CD4-positive, CD25-positive, alpha-beta regulatory T cell (primary cell): ENCODE measurements around the gene TXNRD2. TPM values are rescaled to one million over a fixed set of nuclear protein-coding genes. Genes with fewer than 3 reads are reported as not detected.

ENCODE experiments used
- ATAC-seq, 2 donors: fragments of 150-1000 bp; cut with Tn5 transposase; one replicate each; pipeline ENCODE4 v1.10.0; 2021; ENCODE audit warnings: low read depth in 2 of 2, moderate number of reproducible peaks in 2 of 2, moderate library complexity in 1 of 2
- DNase-seq, 3 donors: peaks; one replicate each; pipeline versions ENCODE4 v3.0.0 to v3.0.0-alpha.2; 2012 to 2022; ENCODE audit warnings: mixed read lengths in 1 of 3
- H3K27ac ChIP-seq: one replicate; pipeline ENCODE4 v1.7.0; 2013; ENCODE audit warnings: mild to moderate bottlenecking, low read length; ENCODE audit not compliant: insufficient read depth, poor library complexity, severe bottlenecking
- H3K27me3 ChIP-seq: one replicate; pipeline ENCODE4 v1.7.0; 2013; ENCODE audit warnings: low read length; ENCODE audit not compliant: control insufficient read depth, insufficient read depth
- H3K36me3 ChIP-seq: one replicate; pipeline ENCODE4 v1.7.0; 2013; ENCODE audit warnings: mild to moderate bottlenecking, low read length, moderate library complexity; ENCODE audit not compliant: control insufficient read depth, insufficient read depth
- H3K4me1 ChIP-seq: 2 replicates; pipeline ENCODE4 v1.7.0; 2013; ENCODE audit warnings: mild to moderate bottlenecking, low read length; ENCODE audit not compliant: insufficient read depth, control insufficient read depth, poor library complexity, severe bottlenecking
- H3K4me3 ChIP-seq: one replicate; pipeline ENCODE4 v1.7.0; 2013; ENCODE audit warnings: low read depth, mild to moderate bottlenecking, low read length, moderate library complexity
- H3K9me3 ChIP-seq, 2 experiments: 1 replicate in 1 of 2; 2 replicates in 1 of 2; pipeline ENCODE4 v1.7.0; 2013; ENCODE audit warnings: low read length in 2 of 2, mild to moderate bottlenecking in 1 of 2, moderate library complexity in 1 of 2; ENCODE audit not compliant: control insufficient read depth in 2 of 2
- H3K27ac Mint-ChIP-seq, 3 donors: one replicate each; pipeline ENCODE4 v1.8.0; 2020 to 2022; ENCODE audit warnings: mild to moderate bottlenecking in 3 of 3, mixed read lengths in 3 of 3, moderate library complexity in 2 of 3
- H3K27me3 Mint-ChIP-seq: one replicate; pipeline ENCODE4 v1.8.0; 2022; ENCODE audit warnings: mild to moderate bottlenecking, mixed read lengths
- H3K36me3 Mint-ChIP-seq: one replicate; pipeline ENCODE4 v1.8.0; 2020; ENCODE audit warnings: mixed read lengths
- H3K4me1 Mint-ChIP-seq, 4 donors: one replicate each; pipeline ENCODE4 v1.8.0; 2020 to 2022; ENCODE audit warnings: mixed read lengths in 4 of 4, mild to moderate bottlenecking in 1 of 4
- H3K4me3 Mint-ChIP-seq, 4 donors: one replicate each; pipeline ENCODE4 v1.8.0; 2020 to 2022; ENCODE audit warnings: mild to moderate bottlenecking in 4 of 4, mixed read lengths in 4 of 4, moderate library complexity in 3 of 4
- H3K9me3 Mint-ChIP-seq, 7 donors: one replicate each; pipeline ENCODE4 v1.8.0; 2020 to 2022; ENCODE audit warnings: mixed read lengths in 7 of 7, mild to moderate bottlenecking in 3 of 7, moderate library complexity in 2 of 7
- polyA plus RNA-seq, 4 donors: library from polyadenylated mRNA; unstranded; fragments of 300-500 nt; fragmentation: Illumina TruSeq; gene quantifications; one replicate each; pipeline ENCODE4 v1.2.3, GENCODE V29; 2021
- total RNA-seq: library from RNA; stranded (reverse); gene quantifications from one replicate; pipeline ENCODE4 v1.2.3, GENCODE V29; 2022

TXNRD2 gene
- total and polyA plus RNA-seq, 5 donors from 2014 or later: 11.3 to 25.7 (median 11.9) TPM

DNA sequence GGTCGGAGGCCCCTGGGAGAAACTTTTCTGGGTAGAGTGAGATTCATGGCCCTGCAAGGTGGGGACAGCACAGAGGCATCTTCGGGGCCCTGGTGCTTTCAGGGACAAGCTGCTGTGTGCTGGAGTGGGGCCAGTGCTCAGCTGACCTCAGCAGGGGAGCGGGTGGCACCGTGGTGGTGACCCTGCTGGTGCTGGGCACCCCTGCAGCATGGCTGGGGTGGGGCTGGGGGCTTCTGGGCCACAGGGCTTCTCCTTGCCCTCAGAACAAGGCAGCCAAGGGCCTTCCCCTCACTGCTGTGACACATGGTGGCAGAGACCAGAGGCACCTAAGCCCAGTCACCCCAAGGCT, 62.0 kb downstream of the TXNRD2 start:
- no peaks in the 10 kb centered on the region for H3K9me3 ChIP-seq
- Mint-ChIP-seq H3K4me1 (peaks cover 0 to 17% (median 1%) of the 10 kb centered on the region in 4 donors), H3K9me3 (no peaks in the 10 kb centered on the region), H3K27me3 (no peaks in the 10 kb centered on the region), H3K4me3 (no peak overlapping the region), H3K36me3 (no peaks in the 10 kb centered on the region), H3K27ac (no peak overlapping the region)
- no peak overlapping the region for H3K27ac ChIP-seq
- peaks cover 12% of the 10 kb centered on the region for H3K4me1 ChIP-seq
- H3K27me3 ChIP-seq: no peaks in the 10 kb centered on the region
- H3K36me3 ChIP-seq: peaks cover 2% of the 10 kb centered on the region
- no peak overlapping the region for H3K4me3 ChIP-seq
- ATAC-seq (no peak), DNase-seq (no peak)

GRCh38 chr22:19879246-19879570, 62.4 kb downstream of the TXNRD2 start:
- no peak overlapping the region for H3K27ac Mint-ChIP-seq
- H3K27me3 Mint-ChIP-seq: no peaks in the 10 kb centered on the region
- peaks cover 2% of the 10 kb centered on the region for H3K36me3 ChIP-seq
- no peaks in the 10 kb centered on the region for H3K36me3 Mint-ChIP-seq
- H3K4me3 ChIP-seq: no peak overlapping the region
- ATAC-seq (no peak), DNase-seq (no peak)
- H3K9me3 Mint-ChIP-seq: no peaks in the 10 kb centered on the region
- H3K4me1 Mint-ChIP-seq: peaks cover 0 to 17% (median 3%) of the 10 kb centered on the region in 4 donors
- no peak overlapping the region for H3K27ac ChIP-seq
- no peak overlapping the region for H3K4me3 Mint-ChIP-seq
- no peaks in the 10 kb centered on the region for H3K9me3 ChIP-seq
- H3K4me1 ChIP-seq: peaks cover 12% of the 10 kb centered on the region
- no peaks in the 10 kb centered on the region for H3K27me3 ChIP-seq

- H3K36me3 Mint-ChIP-seq: no peaks in the 10 kb centered on the region
- H3K27ac ChIP-seq: no peak overlapping the region
- H3K4me3 Mint-ChIP-seq: no peak overlapping the region
- H3K4me1 Mint-ChIP-seq: peaks cover 0 to 17% (median 5%) of the 10 kb centered on the region in 4 donors
- H3K9me3 ChIP-seq: no peaks in the 10 kb centered on the region
- H3K36me3 ChIP-seq: peaks cover 2% of the 10 kb centered on the region
- H3K4me3 ChIP-seq: no peak overlapping the region
- ATAC-seq: no peak
- H3K27me3 ChIP-seq: no peaks in the 10 kb centered on the region
- no peak overlapping the region for H3K27ac Mint-ChIP-seq
- no peaks in the 10 kb centered on the region for H3K9me3 Mint-ChIP-seq
- H3K27me3 Mint-ChIP-seq: no peaks in the 10 kb centered on the region
- peaks cover 17% of the 10 kb centered on the region for H3K4me1 ChIP-seq
- DNase-seq: no peak
Measured at GRCh38 chr22:19878461-19879245, 63.0 kb downstream of the TXNRD2 start.

DNA sequence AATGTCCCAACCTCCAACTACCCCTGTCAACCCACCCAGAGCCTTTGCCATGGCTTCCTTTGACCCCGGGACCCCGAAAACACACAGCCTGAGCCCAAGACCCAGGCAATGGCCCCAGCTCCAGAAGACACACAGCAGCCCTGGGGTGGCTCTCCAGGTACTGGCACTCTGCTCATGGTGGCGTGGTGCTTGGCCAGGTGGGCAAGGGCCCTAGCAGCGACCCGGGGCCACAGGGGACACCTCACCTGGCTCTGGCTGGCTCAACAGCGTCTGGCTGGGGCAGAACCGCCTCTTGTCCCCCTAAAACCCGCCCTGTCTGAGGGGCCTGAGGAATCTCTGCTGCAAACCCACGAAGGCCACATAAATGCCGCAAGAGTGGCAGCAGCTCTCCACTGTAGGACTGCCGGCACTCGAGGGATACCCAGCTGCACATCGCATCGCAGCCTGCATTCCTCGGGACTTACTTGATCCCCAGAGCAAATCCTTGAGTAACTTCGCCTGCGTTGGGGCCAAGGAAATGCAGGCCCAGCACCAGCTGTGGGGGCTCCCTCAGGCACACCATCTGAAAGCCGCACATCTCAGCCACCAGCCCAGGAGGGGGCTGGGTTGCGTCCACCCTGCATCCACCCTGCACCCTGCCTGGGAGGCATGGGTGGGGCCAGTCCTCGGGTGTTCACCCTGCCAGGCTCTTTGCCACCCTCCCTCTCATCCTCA, 63.8 kb downstream of the TXNRD2 start:
- Histone ChIP-seq H3K27me3 (no peaks in the 10 kb centered on the region), H3K9me3 (no peaks in the 10 kb centered on the region), H3K36me3 (peaks cover 2% of the 10 kb centered on the region), H3K27ac (no peak overlapping the region), H3K4me1 (peaks cover 20% of the 10 kb centered on the region), H3K4me3 (no peak overlapping the region)
- Mint-ChIP-seq H3K27me3 (no peaks in the 10 kb centered on the region), H3K4me3 (no peak overlapping the region), H3K27ac (no peak overlapping the region), H3K9me3 (no peaks in the 10 kb centered on the region), H3K4me1 (peaks cover 0 to 16% (median 5%) of the 10 kb centered on the region in 4 donors), H3K36me3 (no peaks in the 10 kb centered on the region)
- DNase-seq: no peak
- no peak for ATAC-seq

DNA sequence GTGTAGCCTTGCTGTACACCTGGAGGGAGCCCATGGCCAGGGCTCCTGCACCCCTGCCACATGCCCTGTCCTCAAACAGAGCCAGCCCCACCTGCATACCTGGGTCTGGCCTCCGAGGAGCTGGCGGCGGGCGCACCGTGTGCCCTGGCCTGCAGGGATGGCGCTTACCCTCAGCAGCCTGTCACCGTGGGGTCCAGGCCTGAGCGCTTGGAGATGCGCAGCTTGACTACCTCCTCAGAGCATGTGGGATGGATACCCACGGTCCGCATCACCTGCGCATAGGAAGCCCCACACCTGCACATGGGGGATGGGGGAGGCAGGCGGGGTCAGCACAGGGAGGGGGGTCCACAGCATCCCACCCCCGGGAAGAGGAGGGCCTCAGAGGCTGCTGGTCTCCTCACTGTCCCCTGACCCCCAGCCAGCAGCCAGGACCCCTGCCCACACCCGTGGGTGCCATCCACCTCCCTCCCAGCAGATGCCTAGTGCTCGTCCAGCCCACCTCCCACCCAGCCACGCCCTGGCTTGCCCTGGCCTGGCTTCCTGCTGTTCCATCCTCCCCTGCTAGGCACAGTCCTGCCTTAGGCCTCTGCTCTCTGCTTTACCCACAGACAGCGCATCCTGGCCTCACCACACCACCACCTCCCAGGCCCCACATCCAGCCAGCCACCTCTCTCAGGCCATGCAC, 64.5 kb downstream of the TXNRD2 start:
- Histone ChIP-seq H3K9me3 (no peaks in the 10 kb centered on the region), H3K36me3 (peaks cover 2% of the 10 kb centered on the region), H3K27ac (no peak overlapping the region), H3K27me3 (no peaks in the 10 kb centered on the region), H3K4me3 (no peak overlapping the region), H3K4me1 (peaks cover 20% of the 10 kb centered on the region)
- H3K27ac Mint-ChIP-seq: no peak overlapping the region
- no peaks in the 10 kb centered on the region for H3K9me3 Mint-ChIP-seq
- no peaks in the 10 kb centered on the region for H3K27me3 Mint-ChIP-seq
- DNase-seq (no peak), ATAC-seq (no peak)
- peaks cover 0 to 15% (median 5%) of the 10 kb centered on the region in 4 donors for H3K4me1 Mint-ChIP-seq
- no peak overlapping the region for H3K4me3 Mint-ChIP-seq
- no peaks in the 10 kb centered on the region for H3K36me3 Mint-ChIP-seq

GRCh38 chr22:19876314-19876940, 65.2 kb downstream of the TXNRD2 start:
- H3K27ac ChIP-seq: no peak overlapping the region
- H3K27ac Mint-ChIP-seq: no peak overlapping the region
- H3K4me1 Mint-ChIP-seq: peaks cover 0 to 15% (median 5%) of the 10 kb centered on the region in 4 donors
- H3K36me3 Mint-ChIP-seq: no peaks in the 10 kb centered on the region
- H3K9me3 Mint-ChIP-seq: no peaks in the 10 kb centered on the region
- peaks cover 2% of the 10 kb centered on the region for H3K36me3 ChIP-seq
- H3K9me3 ChIP-seq: no peaks in the 10 kb centered on the region
- no peak overlapping the region for H3K4me3 Mint-ChIP-seq
- peaks cover 20% of the 10 kb centered on the region for H3K4me1 ChIP-seq
- no peak for ATAC-seq
- H3K4me3 ChIP-seq: no peak overlapping the region
- DNase-seq: no peak
- no peaks in the 10 kb centered on the region for H3K27me3 Mint-ChIP-seq
- H3K27me3 ChIP-seq: no peaks in the 10 kb centered on the region

DNA sequence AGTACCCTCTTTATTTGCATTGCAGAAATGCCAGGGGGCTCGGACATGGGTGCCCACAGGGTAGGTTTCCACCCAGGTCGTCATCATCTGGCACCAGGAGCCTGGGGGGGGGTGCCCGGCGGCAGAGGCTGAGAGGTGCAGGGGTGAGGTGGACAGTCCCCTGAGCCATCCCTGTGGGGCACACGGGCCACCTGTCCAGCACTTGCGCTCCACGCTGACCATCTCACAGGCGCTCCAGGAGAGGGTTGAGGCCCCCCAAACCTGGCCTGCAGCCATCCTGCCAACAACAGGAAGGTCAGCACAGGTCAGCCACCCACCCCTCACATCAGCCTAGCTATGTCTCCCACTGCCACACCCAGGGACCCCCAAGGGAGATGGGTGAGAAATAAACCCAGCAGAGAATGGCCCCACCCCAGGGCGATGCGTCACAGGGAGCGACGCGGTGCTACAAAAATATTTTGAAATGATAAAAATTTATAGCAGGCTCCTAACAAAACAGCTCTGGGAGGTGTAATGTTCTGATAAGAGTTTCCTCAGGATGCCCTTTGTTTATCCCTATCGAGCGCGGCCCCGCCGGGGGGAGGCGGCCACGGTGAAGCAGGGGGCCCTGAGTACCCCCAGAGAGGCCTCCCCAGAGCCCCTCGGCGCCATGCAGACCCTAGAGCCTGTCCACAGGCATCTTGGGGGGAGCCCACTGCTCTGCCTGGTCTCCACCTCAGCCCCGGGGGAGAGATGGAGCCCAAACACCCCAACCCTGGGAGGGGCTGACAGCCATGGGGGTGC, 65.9 kb downstream of the TXNRD2 start:
- no peak for ATAC-seq

More for the DNA sequence above, 65.9 kb downstream of the TXNRD2 start:
- Mint-ChIP-seq H3K36me3 (no peaks in the 10 kb centered on the region), H3K27ac (no peak overlapping the region), H3K9me3 (no peaks in the 10 kb centered on the region), H3K4me3 (peak overlapping the region in 1 of 4 donors; percentile 15), H3K27me3 (no peaks in the 10 kb centered on the region), H3K4me1 (peaks cover 0 to 15% (median 5%) of the 10 kb centered on the region in 4 donors)
- Histone ChIP-seq H3K9me3 (no peaks in the 10 kb centered on the region), H3K36me3 (peaks cover 2% of the 10 kb centered on the region), H3K27me3 (no peaks in the 10 kb centered on the region), H3K4me3 (no peak overlapping the region), H3K4me1 (peaks cover 20% of the 10 kb centered on the region), H3K27ac (no peak overlapping the region)
- no peak for DNase-seq
